Measurements from ENCODE around the gene DNAJC25.

- TF ChIP-seq POLR2A (IDR thresholded peaks at IDR 0.05) (no peak), CTCF (IDR thresholded peaks at IDR 0.05) (no peak)
Observed at GRCh38 chr9:111645806-111646205, 14.7 kb downstream of the DNAJC25 start.
